HEK293 (cell line): ENCODE data around the gene PRH1.

Experiments used
- CTCF ChIA-PET: fragments of 350-600 bp; formaldehyde crosslinking; extraction: SDS; loops from one replicate; lab custom pipeline; 2021; ENCODE audit warnings: antibody characterized with exemption; lab: Yijun Ruan, JAX
- POLR2A ChIA-PET: fragments of 300-600 bp; formaldehyde crosslinking; extraction: SDS; loops from one replicate; lab custom pipeline; 2020; ENCODE audit warnings: antibody characterized with exemption, inconsistent platforms; lab: Yijun Ruan, JAX
- H3K27ac ChIP-seq: fragments of 200-500 bp; sonication (Bioruptor generic); 2 replicates; pipeline ENCODE4 v1.5.1; 2014; ENCODE audit warnings: low read depth, low read length, control low read depth, inconsistent platforms; ENCODE audit errors: extremely low read depth
- H3K36me3 ChIP-seq, 2 experiments: fragments of 200-500 bp in 1 of 2; sonication (Bioruptor generic) in 1 of 2; 1 replicate in 1 of 2; 2 replicates in 1 of 2; pipeline ENCODE4 v1.5.1; 2014 to 2017; ENCODE audit warnings: inconsistent platforms in 2 of 2, low read length in 2 of 2; ENCODE audit not compliant: control insufficient read depth in 2 of 2, insufficient read depth in 1 of 2
- H3K4me1 ChIP-seq: fragments of 200-500 bp; sonication (Bioruptor generic); 2 replicates; pipeline ENCODE4 v1.5.1; 2014; ENCODE audit warnings: mild to moderate bottlenecking, low read length, inconsistent platforms; ENCODE audit not compliant: control insufficient read depth, insufficient read depth
- H3K4me3 ChIP-seq: 2 replicates; pipeline ENCODE4 v1.5.1; 2011; ENCODE audit warnings: low read depth, mild to moderate bottlenecking, control low read depth, low read length, moderate library complexity
- H3K9me3 ChIP-seq: fragments of 200-500 bp; sonication (Bioruptor generic); 2 replicates; pipeline ENCODE4 v1.5.1; 2014; ENCODE audit warnings: low read depth, low read length, inconsistent platforms; ENCODE audit not compliant: control insufficient read depth, insufficient read depth
- BCL11A ChIP-seq: fragments of 450-650 bp; formaldehyde crosslinking; IDR thresholded peaks from 2 replicates; pipeline ENCODE4 v1.5.1; 2016; ENCODE audit warnings: low read depth, missing biosample characterization, missing genetic modification characterization
- MYNN ChIP-seq: fragments of 450-650 bp; formaldehyde crosslinking; IDR thresholded peaks from 2 replicates; pipeline ENCODE4 v1.5.1; 2016; ENCODE audit warnings: missing biosample characterization, missing genetic modification characterization, borderline replicate concordance
- RBAK ChIP-seq: fragments of 450-650 bp; formaldehyde crosslinking; IDR thresholded peaks from 2 replicates; pipeline ENCODE4 v1.5.1; 2016; ENCODE audit warnings: missing biosample characterization, missing genetic modification characterization
- SALL2 ChIP-seq: fragments of 450-650 bp; formaldehyde crosslinking; IDR thresholded peaks from 2 replicates; pipeline ENCODE4 v1.5.0; 2017; ENCODE audit warnings: missing biosample characterization, mild to moderate bottlenecking, missing genetic modification characterization, borderline replicate concordance
- ZBTB1 ChIP-seq: fragments of 450-650 bp; formaldehyde crosslinking; IDR thresholded peaks from 2 replicates; pipeline ENCODE4 v1.5.1; 2016; ENCODE audit warnings: missing biosample characterization, missing genetic modification characterization
- ZBTB48 ChIP-seq: fragments of 450-650 bp; formaldehyde crosslinking; IDR thresholded peaks from 2 replicates; pipeline ENCODE4 v1.5.1; 2016; ENCODE audit warnings: missing biosample characterization, missing genetic modification characterization
- ZFP3 ChIP-seq: fragments of 450-650 bp; formaldehyde crosslinking; IDR thresholded peaks from 2 replicates; pipeline ENCODE4 v1.5.1; 2016; ENCODE audit warnings: low read depth, missing biosample characterization, missing genetic modification characterization
- ZFP69B ChIP-seq: fragments of 450-650 bp; formaldehyde crosslinking; IDR thresholded peaks from 2 replicates; pipeline ENCODE4 v1.5.1; 2016; ENCODE audit warnings: missing biosample characterization, missing genetic modification characterization
- ZNF114 ChIP-seq: fragments of 450-650 bp; formaldehyde crosslinking; IDR thresholded peaks from 2 replicates; pipeline ENCODE4 v1.5.0; 2017; ENCODE audit warnings: missing biosample characterization, missing genetic modification characterization
- ZNF133 ChIP-seq: fragments of 450-650 bp; formaldehyde crosslinking; IDR thresholded peaks from 2 replicates; pipeline ENCODE4 v1.5.1; 2016; ENCODE audit warnings: missing biosample characterization, missing genetic modification characterization
- ZNF138 ChIP-seq: fragments of 450-650 bp; formaldehyde crosslinking; IDR thresholded peaks from 2 replicates; pipeline ENCODE4 v1.5.1; 2016; ENCODE audit warnings: missing biosample characterization, missing genetic modification characterization, borderline replicate concordance
- ZNF248 ChIP-seq: fragments of 450-650 bp; formaldehyde crosslinking; IDR thresholded peaks from 2 replicates; pipeline ENCODE4 v1.5.1; 2017; ENCODE audit warnings: missing biosample characterization, missing genetic modification characterization
- ZNF280D ChIP-seq: fragments of 450-650 bp; formaldehyde crosslinking; IDR thresholded peaks from 2 replicates; pipeline ENCODE4 v1.5.1; 2016; ENCODE audit warnings: missing biosample characterization, missing genetic modification characterization
- ZNF350 ChIP-seq: fragments of 450-650 bp; formaldehyde crosslinking; IDR thresholded peaks from 2 replicates; pipeline ENCODE4 v1.5.0; 2017; ENCODE audit warnings: missing biosample characterization, mild to moderate bottlenecking, missing genetic modification characterization
- ZNF416 ChIP-seq: fragments of 450-650 bp; formaldehyde crosslinking; IDR thresholded peaks from 2 replicates; pipeline ENCODE4 v1.5.1; 2016; ENCODE audit warnings: missing biosample characterization, missing genetic modification characterization
- ZNF585B ChIP-seq: fragments of 450-650 bp; formaldehyde crosslinking; IDR thresholded peaks from 2 replicates; pipeline ENCODE4 v1.5.1; 2016; ENCODE audit warnings: missing biosample characterization, missing genetic modification characterization
- ZNF677 ChIP-seq: fragments of 450-650 bp; IDR thresholded peaks from 2 replicates; pipeline ENCODE4 v1.5.0; 2018; ENCODE audit warnings: missing biosample characterization, mild to moderate bottlenecking, missing genetic modification characterization, moderate library complexity
- ZNF792 ChIP-seq: fragments of 450-650 bp; formaldehyde crosslinking; IDR thresholded peaks from 2 replicates; pipeline ENCODE4 v1.5.1; 2016; ENCODE audit warnings: missing biosample characterization, missing genetic modification characterization
- ZXDB ChIP-seq: fragments of 450-650 bp; formaldehyde crosslinking; IDR thresholded peaks from 2 replicates; pipeline ENCODE4 v1.5.1; 2016; ENCODE audit warnings: missing biosample characterization, missing genetic modification characterization
- TF ChIP-seq, protein P1 (sequence below): fragments of 450-650 bp; formaldehyde crosslinking; IDR thresholded peaks from 2 replicates; pipeline ENCODE4; 2016; ENCODE audit warnings: missing biosample characterization, missing genetic modification characterization

Gene PRH1

GRCh38 chr12:10863512-10864218 lies 20.4 kb downstream of the PRH1 start:
- ChIA-PET CTCF (interaction anchor here (0.5 kb wide), 1 partner anchor 48 kb away, joined by 4 read pairs; no protein-coding TSS in a partner anchor), POLR2A (no interaction called here)
- TF ChIP-seq ZFP69B (tag by site-specific recombination), result no peak
- no peaks in the 10 kb centered on the region for H3K9me3 ChIP-seq
- H3K27ac ChIP-seq, result no peak overlapping the region
- no peak overlapping the region for H3K4me3 ChIP-seq
- H3K36me3 ChIP-seq, result peaks cover 0 to 2% of the 10 kb centered on the region in 2 experiments; a peak in 1 of 3 replicates
- no peaks in the 10 kb centered on the region for H3K4me1 ChIP-seq

- ChIA-PET CTCF (no interaction called here), POLR2A (no interaction called here)
- Histone ChIP-seq H3K36me3 (peaks cover 0 to 5% of the 10 kb centered on the region in 2 experiments; a peak in 1 of 3 replicates), H3K27ac (no peak overlapping the region), H3K4me1 (no peaks in the 10 kb centered on the region), H3K4me3 (no peak overlapping the region), H3K9me3 (no peaks in the 10 kb centered on the region)
- TF ChIP-seq, protein P1, sequence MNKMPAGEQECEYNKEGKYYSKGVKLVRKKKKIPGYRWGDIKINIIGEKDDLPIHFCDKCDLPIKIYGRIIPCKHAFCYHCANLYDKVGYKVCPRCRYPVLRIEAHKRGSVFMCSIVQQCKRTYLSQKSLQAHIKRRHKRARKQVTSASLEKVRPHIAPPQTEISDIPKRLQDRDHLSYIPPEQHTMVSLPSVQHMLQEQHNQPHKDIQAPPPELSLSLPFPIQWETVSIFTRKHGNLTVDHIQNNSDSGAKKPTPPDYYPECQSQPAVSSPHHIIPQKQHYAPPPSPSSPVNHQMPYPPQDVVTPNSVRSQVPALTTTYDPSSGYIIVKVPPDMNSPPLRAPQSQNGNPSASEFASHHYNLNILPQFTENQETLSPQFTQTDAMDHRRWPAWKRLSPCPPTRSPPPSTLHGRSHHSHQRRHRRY, result no peak
- TF ChIP-seq ZNF677 (tag by site-specific recombination) (no peak), ZNF138 (tag by site-specific recombination) (no peak), ZBTB1 (tag by site-specific recombination) (no peak), ZBTB48 (tag by site-specific recombination) (no peak), ZXDB (tag by site-specific recombination) (no peak), ZNF248 (tag by site-specific recombination) (no peak), ZNF350 (tag by site-specific recombination) (no peak), ZNF280D (tag by site-specific recombination) (no peak), ZNF792 (tag by site-specific recombination) (no peak), BCL11A (tag by site-specific recombination) (no peak), ZNF416 (tag by site-specific recombination) (no peak), ZNF114 (tag by site-specific recombination) (no peak), ZNF133 (tag by site-specific recombination) (no peak)
Measured at GRCh38 chr12:10861366-10861765, 22.7 kb downstream of the PRH1 start.

DNA sequence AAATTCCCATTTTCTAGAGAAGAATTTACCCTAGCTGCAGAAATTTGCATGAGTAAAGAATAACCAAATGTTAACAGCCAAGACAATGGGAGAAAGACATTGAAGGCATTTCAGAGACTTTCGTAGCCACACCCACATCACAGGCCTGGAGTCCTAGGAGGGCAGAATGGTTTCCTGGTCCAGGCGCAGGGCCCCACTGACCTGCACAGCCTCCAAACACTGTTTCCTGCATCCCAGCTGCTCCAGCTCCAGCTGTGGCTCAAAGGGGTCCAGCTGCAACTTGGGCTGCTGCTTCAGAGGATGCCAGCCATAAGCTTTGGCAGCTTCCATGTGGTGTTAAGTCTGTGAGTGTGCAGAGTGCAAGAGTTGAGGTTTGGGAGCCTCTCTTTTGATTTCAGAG lies 28.2 kb downstream of the PRH1 start:
- H3K4me3 ChIP-seq, result no peak overlapping the region
- ChIA-PET POLR2A (no interaction called here), CTCF (interaction anchor here (0.7 kb wide), 1 partner anchor 630 kb away, joined by 3 read pairs; no protein-coding TSS in a partner anchor)
- no peak overlapping the region for H3K27ac ChIP-seq
- no peak for TF ChIP-seq ZFP3 (tag by site-specific recombination)
- TF ChIP-seq MYNN (tag by site-specific recombination), result no peak
- peak; percentile 95 for TF ChIP-seq ZNF585B
- no peak for TF ChIP-seq SALL2 (tag by site-specific recombination)
- TF ChIP-seq RBAK (tag by site-specific recombination), result no peak
- H3K9me3 ChIP-seq, result no peaks in the 10 kb centered on the region
- H3K36me3 ChIP-seq, result peaks cover 0 to 5% of the 10 kb centered on the region in 2 experiments; a peak in 1 of 3 replicates
- H3K4me1 ChIP-seq, result no peaks in the 10 kb centered on the region
